ENCODE data around the gene DSCAM. TPM values are rescaled to one million over a fixed set of nuclear protein-coding genes. Genes with fewer than 3 reads are reported as not detected.

DSCAM gene
- total and polyA plus RNA-seq, 2 donors (not counting 1 experiment from before 2014, with no cell fraction given), result under 0.01 to 0.01 TPM

- Histone ChIP-seq H3K4me3 (replicated peaks in 1 of 4; ENCODE audit: control extremely low read depth in 1 of 4, insufficient read depth in 1 of 4, low read depth in 3 of 4, low read length in 4 of 4) (no peak overlapping the region), H4K20me1 (ENCODE audit: control insufficient read depth, extremely low read depth, insufficient read depth, low read length) (no peaks in the 10 kb centered on the region), H3K27me3 (ENCODE audit: control insufficient read depth, insufficient read depth, low read length) (no peaks in the 10 kb centered on the region), H3K4me2 (ENCODE audit: extremely low read depth, insufficient read depth, low read length) (no peak overlapping the region), H3K27ac (ENCODE audit: insufficient read depth, low read length) (no peak overlapping the region), H2AFZ (ENCODE audit: low read length) (no peak overlapping the region), H3K9ac (ENCODE audit: insufficient read depth, low read length) (no peak overlapping the region), H3K4me1 (ENCODE audit: control insufficient read depth, extremely low read depth, insufficient read depth, low read length) (no peaks in the 10 kb centered on the region), H3K9me3 (ENCODE audit: control insufficient read depth, insufficient read depth, low read depth, low read length) (no peaks in the 10 kb centered on the region), H3K36me3 (ENCODE audit: control insufficient read depth, insufficient read depth, low read length) (no peaks in the 10 kb centered on the region), H3K79me2 (ENCODE audit: control insufficient read depth, insufficient read depth, low read length) (no peaks in the 10 kb centered on the region)
- no peak for TF ChIP-seq EZH2 (IDR thresholded peaks at IDR 0.05; ENCODE audit: low read length, missing control alignments)
- no peak for TF ChIP-seq CTCF (conservative IDR thresholded peaks at IDR 0.05 in 1 of 2, IDR thresholded peaks at IDR 0.05 in 1 of 2; ENCODE audit: low read depth in 1 of 2, low read length in 2 of 2)
- peak in 1 of 2 donors; percentile 68 for DNase-seq (ENCODE audit: low read depth in 2 of 2)
Measured at GRCh38 chr21:40166291-40166843, 680.6 kb downstream of the DSCAM start.

- H3K9ac ChIP-seq (ENCODE audit: insufficient read depth, low read length), result no peak overlapping the region
- H4K20me1 ChIP-seq (ENCODE audit: control insufficient read depth, extremely low read depth, insufficient read depth, low read length), result no peaks in the 10 kb centered on the region
- DNase-seq (ENCODE audit: low read depth in 2 of 2), result peak in 1 of 2 donors; percentile 82
- TF ChIP-seq EZH2 (IDR thresholded peaks at IDR 0.05; ENCODE audit: low read length, missing control alignments) (no peak), CTCF (conservative IDR thresholded peaks at IDR 0.05 in 1 of 2, IDR thresholded peaks at IDR 0.05 in 1 of 2; ENCODE audit: low read depth in 1 of 2, low read length in 2 of 2) (no peak)
- H3K4me3 ChIP-seq (replicated peaks in 1 of 4; ENCODE audit: control extremely low read depth in 1 of 4, insufficient read depth in 1 of 4, low read depth in 3 of 4, low read length in 4 of 4), result no peak overlapping the region
- H3K27ac ChIP-seq (ENCODE audit: insufficient read depth, low read length), result no peak overlapping the region
- H3K9me3 ChIP-seq (ENCODE audit: control insufficient read depth, insufficient read depth, low read depth, low read length), result no peaks in the 10 kb centered on the region
- H3K4me1 ChIP-seq (ENCODE audit: control insufficient read depth, extremely low read depth, insufficient read depth, low read length), result no peaks in the 10 kb centered on the region
- H3K4me2 ChIP-seq (ENCODE audit: extremely low read depth, insufficient read depth, low read length), result no peak overlapping the region
- no peaks in the 10 kb centered on the region for H3K27me3 ChIP-seq (ENCODE audit: control insufficient read depth, insufficient read depth, low read length)
- no peaks in the 10 kb centered on the region for H3K79me2 ChIP-seq (ENCODE audit: control insufficient read depth, insufficient read depth, low read length)
- no peaks in the 10 kb centered on the region for H3K36me3 ChIP-seq (ENCODE audit: control insufficient read depth, insufficient read depth, low read length)
- H2AFZ ChIP-seq (ENCODE audit: low read length), result no peak overlapping the region
Measured at GRCh38 chr21:40165773-40166070, 681.2 kb downstream of the DSCAM start.

- DNase-seq (ENCODE audit: low read depth in 2 of 2), result peak in 1 of 2 donors; percentile 65
- H2AFZ ChIP-seq (ENCODE audit: low read length), result no peak overlapping the region
- H4K20me1 ChIP-seq (ENCODE audit: control insufficient read depth, extremely low read depth, insufficient read depth, low read length), result no peaks in the 10 kb centered on the region
- no peak overlapping the region for H3K4me3 ChIP-seq (replicated peaks in 1 of 4; ENCODE audit: control extremely low read depth in 1 of 4, insufficient read depth in 1 of 4, low read depth in 3 of 4, low read length in 4 of 4)
- no peak overlapping the region for H3K9ac ChIP-seq (ENCODE audit: insufficient read depth, low read length)
- no peaks in the 10 kb centered on the region for H3K36me3 ChIP-seq (ENCODE audit: control insufficient read depth, insufficient read depth, low read length)
- TF ChIP-seq CTCF (conservative IDR thresholded peaks at IDR 0.05 in 1 of 2, IDR thresholded peaks at IDR 0.05 in 1 of 2; ENCODE audit: low read depth in 1 of 2, low read length in 2 of 2), result no peak
- TF ChIP-seq EZH2 (IDR thresholded peaks at IDR 0.05; ENCODE audit: low read length, missing control alignments), result no peak
- H3K79me2 ChIP-seq (ENCODE audit: control insufficient read depth, insufficient read depth, low read length), result no peaks in the 10 kb centered on the region
- H3K4me2 ChIP-seq (ENCODE audit: extremely low read depth, insufficient read depth, low read length), result no peak overlapping the region
- H3K9me3 ChIP-seq (ENCODE audit: control insufficient read depth, insufficient read depth, low read depth, low read length), result no peaks in the 10 kb centered on the region
- H3K27ac ChIP-seq (ENCODE audit: insufficient read depth, low read length), result no peak overlapping the region
- H3K4me1 ChIP-seq (ENCODE audit: control insufficient read depth, extremely low read depth, insufficient read depth, low read length), result no peaks in the 10 kb centered on the region
- no peaks in the 10 kb centered on the region for H3K27me3 ChIP-seq (ENCODE audit: control insufficient read depth, insufficient read depth, low read length)
Measured at GRCh38 chr21:40164905-40165772, 681.8 kb downstream of the DSCAM start.
